ENCODE data around the gene DLG2.

DNA sequence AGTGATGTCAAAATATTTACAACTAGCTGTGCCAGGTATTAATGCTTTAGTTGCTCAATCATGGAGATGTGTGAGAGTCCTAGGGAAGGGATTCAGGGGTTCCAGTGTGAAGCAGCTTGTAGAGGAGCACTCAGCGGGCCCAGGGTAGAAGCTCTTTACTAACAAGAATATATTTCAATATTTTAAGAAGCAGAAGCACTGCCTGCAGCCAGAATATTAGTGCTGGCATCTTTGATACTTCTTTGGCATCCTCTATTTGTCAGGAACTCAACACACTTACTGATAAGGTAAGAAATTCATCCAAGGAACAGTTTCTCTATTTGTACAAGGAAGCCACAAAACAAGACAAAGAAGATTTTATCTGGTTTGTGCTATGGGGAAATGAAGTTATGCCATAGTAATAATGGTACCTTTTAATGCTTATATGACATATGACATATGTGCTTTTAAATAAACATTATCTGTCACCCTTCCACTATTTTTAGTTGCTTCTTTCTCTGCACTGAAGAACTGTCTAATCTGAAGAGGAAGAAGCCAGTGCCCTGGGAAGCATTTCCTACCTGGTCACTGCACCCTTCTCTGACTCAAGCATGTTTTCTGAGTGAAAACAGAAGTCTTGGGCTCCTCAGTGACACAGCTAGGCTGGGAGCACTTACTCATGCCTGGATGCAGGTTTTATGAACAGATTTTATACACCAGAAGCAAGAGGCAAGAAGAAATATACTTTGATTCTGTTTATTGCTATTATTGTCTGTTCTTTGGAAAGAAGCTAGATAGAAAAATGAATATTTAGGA is 1952.8 kb downstream of the DLG2 start:
- no peak for TF ChIP-seq GABPA (tag; conservative IDR thresholded peaks at IDR 0.05; ENCODE audit: low read depth)
- TF ChIP-seq, protein P1, sequence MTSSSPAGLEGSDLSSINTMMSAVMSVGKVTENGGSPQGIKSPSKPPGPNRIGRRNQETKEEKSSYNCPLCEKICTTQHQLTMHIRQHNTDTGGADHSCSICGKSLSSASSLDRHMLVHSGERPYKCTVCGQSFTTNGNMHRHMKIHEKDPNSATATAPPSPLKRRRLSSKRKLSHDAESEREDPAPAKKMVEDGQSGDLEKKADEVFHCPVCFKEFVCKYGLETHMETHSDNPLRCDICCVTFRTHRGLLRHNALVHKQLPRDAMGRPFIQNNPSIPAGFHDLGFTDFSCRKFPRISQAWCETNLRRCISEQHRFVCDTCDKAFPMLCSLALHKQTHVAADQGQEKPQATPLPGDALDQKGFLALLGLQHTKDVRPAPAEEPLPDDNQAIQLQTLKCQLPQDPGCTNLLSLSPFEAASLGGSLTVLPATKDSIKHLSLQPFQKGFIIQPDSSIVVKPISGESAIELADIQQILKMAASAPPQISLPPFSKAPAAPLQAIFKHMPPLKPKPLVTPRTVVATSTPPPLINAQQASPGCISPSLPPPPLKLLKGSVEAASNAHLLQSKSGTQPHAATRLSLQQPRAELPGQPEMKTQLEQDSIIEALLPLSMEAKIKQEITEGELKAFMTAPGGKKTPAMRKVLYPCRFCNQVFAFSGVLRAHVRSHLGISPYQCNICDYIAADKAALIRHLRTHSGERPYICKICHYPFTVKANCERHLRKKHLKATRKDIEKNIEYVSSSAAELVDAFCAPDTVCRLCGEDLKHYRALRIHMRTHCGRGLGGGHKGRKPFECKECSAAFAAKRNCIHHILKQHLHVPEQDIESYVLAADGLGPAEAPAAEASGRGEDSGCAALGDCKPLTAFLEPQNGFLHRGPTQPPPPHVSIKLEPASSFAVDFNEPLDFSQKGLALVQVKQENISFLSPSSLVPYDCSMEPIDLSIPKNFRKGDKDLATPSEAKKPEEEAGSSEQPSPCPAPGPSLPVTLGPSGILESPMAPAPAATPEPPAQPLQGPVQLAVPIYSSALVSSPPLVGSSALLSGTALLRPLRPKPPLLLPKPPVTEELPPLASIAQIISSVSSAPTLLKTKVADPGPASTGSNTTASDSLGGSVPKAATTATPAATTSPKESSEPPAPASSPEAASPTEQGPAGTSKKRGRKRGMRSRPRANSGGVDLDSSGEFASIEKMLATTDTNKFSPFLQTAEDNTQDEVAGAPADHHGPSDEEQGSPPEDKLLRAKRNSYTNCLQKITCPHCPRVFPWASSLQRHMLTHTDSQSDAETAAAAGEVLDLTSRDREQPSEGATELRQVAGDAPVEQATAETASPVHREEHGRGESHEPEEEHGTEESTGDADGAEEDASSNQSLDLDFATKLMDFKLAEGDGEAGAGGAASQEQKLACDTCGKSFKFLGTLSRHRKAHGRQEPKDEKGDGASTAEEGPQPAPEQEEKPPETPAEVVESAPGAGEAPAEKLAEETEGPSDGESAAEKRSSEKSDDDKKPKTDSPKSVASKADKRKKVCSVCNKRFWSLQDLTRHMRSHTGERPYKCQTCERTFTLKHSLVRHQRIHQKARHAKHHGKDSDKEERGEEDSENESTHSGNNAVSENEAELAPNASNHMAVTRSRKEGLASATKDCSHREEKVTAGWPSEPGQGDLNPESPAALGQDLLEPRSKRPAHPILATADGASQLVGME (CRISPR knock-in tag; IDR thresholded peaks at IDR 0.05): no peak
- no peak for TF ChIP-seq ZNF384 (IDR thresholded peaks at IDR 0.05; ENCODE audit: low read depth, low read length)
- TF ChIP-seq, protein P2, sequence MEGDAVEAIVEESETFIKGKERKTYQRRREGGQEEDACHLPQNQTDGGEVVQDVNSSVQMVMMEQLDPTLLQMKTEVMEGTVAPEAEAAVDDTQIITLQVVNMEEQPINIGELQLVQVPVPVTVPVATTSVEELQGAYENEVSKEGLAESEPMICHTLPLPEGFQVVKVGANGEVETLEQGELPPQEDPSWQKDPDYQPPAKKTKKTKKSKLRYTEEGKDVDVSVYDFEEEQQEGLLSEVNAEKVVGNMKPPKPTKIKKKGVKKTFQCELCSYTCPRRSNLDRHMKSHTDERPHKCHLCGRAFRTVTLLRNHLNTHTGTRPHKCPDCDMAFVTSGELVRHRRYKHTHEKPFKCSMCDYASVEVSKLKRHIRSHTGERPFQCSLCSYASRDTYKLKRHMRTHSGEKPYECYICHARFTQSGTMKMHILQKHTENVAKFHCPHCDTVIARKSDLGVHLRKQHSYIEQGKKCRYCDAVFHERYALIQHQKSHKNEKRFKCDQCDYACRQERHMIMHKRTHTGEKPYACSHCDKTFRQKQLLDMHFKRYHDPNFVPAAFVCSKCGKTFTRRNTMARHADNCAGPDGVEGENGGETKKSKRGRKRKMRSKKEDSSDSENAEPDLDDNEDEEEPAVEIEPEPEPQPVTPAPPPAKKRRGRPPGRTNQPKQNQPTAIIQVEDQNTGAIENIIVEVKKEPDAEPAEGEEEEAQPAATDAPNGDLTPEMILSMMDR (IDR thresholded peaks at IDR 0.05 in 2 of 3, conservative IDR thresholded peaks at IDR 0.05 in 1 of 3; ENCODE audit: insufficient read depth in 2 of 3, low read depth in 1 of 3, low read length in 3 of 3): no peak
- no peak for TF ChIP-seq SMC3 (conservative IDR thresholded peaks at IDR 0.05; ENCODE audit: insufficient read depth, low read depth, low read length)
- no peak for TF ChIP-seq YBX1 (IDR thresholded peaks at IDR 0.05)
- no peak for TF ChIP-seq HOXB6 (CRISPR knock-in tag; IDR thresholded peaks at IDR 0.05; ENCODE audit: borderline replicate concordance)
- TF ChIP-seq, protein P3, sequence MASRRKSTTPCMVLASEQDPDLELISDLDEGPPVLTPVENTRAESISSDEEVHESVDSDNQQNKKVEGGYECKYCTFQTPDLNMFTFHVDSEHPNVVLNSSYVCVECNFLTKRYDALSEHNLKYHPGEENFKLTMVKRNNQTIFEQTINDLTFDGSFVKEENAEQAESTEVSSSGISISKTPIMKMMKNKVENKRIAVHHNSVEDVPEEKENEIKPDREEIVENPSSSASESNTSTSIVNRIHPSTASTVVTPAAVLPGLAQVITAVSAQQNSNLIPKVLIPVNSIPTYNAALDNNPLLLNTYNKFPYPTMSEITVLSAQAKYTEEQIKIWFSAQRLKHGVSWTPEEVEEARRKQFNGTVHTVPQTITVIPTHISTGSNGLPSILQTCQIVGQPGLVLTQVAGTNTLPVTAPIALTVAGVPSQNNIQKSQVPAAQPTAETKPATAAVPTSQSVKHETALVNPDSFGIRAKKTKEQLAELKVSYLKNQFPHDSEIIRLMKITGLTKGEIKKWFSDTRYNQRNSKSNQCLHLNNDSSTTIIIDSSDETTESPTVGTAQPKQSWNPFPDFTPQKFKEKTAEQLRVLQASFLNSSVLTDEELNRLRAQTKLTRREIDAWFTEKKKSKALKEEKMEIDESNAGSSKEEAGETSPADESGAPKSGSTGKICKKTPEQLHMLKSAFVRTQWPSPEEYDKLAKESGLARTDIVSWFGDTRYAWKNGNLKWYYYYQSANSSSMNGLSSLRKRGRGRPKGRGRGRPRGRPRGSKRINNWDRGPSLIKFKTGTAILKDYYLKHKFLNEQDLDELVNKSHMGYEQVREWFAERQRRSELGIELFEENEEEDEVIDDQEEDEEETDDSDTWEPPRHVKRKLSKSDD (conservative IDR thresholded peaks at IDR 0.05; ENCODE audit: low read length): no peak

Measured in K562 (cell line).